Epithelial cell of esophagus (primary cell): ENCODE results near the gene CPT1B.

Source experiments
- DNase-seq: peaks from one replicate; pipeline ENCODE4 v3.0.0; 2010; ENCODE audit warnings: low read depth
- H3K4me3 ChIP-seq: 2 replicates; pipeline ENCODE4 v1.5.1; 2011; ENCODE audit warnings: mild to moderate bottlenecking, low read length, control low read depth
- CTCF ChIP-seq: IDR thresholded peaks from 2 replicates; pipeline ENCODE4 v1.5.1; 2011; ENCODE audit warnings: low read depth, mild to moderate bottlenecking, low read length, control low read depth, inconsistent platforms; ENCODE audit not compliant: insufficient read depth; ENCODE audit errors: missing control alignments

Gene CPT1B

DNA sequence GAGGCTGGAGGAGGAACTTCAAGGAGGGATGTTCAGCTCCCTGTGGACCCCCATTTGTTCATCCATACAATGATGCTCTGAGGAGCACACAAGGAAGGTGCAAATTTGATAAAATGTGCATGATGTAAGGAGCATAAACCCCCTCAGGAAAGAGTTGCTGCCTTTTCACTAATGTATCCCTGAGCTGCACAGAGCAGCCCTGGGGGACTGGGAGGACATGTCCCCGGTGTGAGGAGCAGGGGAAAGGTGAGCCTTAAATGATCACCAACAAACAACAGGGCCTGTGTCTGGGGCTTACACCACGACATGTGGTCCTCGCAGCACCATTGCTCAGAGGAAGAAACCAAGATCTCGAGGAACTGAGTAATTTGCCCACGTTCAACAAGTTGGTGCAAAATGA lies 18.9 kb upstream of the CPT1B start:
- H3K4me3 ChIP-seq: no peak overlapping the region
- TF ChIP-seq CTCF: no peak

DNA sequence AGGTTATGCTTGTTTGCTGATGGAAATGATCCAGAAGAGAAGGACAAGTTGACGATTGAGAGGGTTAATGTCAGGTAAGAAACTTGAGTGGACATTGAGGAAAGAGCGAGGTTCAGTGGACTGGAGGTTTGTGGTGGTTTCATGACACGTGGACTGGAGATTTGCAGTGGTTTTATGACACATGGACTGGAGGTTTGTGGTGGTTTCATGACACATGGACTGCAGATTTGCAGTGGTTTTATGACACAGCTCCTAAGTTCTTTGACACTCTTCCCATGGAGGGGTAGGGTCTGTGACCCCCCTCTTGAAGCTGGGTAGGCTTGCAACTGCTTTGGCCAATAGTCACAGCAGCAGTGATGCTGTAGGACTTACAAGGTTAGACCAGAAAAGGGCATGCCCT lies 17.0 kb upstream of the CPT1B start:
- TF ChIP-seq CTCF: no peak
- no peak overlapping the region for H3K4me3 ChIP-seq
- DNase-seq: no peak

More for the DNA sequence above, 18.9 kb upstream of the CPT1B start:
- no peak for DNase-seq

DNA sequence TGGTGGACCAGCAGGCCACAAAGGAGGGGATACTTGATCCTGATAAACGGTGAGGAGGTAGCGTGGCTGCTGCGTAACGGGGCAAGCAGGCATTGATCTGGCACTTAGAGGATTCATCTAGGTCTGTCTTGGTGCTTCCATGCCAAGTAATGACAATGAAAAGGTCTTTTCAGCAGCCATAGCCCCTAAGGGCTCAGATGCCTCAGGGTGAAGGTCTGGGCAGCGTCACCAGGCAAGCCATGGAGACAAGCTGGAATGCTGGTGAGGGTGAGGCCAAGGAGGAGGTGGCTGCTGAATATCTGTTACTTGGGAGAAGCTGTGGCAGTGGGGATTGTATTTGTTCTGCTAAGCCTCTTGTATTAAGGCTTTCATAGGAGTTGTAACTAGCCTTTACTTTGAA lies 9.2 kb upstream of the CPT1B start:
- no peak for DNase-seq
- no peak for TF ChIP-seq CTCF

DNA sequence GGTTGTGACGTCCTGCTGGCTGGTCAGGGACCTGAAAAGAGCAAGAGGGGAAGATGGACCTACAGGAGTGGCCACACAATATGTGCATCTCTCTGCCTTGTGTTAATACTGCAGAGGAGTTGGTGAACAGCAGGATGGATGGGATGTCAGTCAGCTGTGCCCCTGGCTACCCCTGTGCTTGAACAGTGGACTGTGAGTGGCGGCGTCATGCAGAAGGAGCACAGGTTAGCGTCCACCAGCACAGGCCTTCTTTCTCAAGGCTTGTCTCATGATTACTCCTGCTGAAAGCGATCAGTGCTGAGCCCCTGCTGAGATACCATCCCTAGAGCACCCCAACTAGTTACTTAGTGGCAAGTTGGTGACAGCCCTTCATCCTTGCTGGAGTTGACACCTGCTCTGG lies 8.2 kb upstream of the CPT1B start:
- no peak for DNase-seq
- no peak overlapping the region for H3K4me3 ChIP-seq
- TF ChIP-seq CTCF: no peak

More for the DNA sequence above, 9.2 kb upstream of the CPT1B start:
- H3K4me3 ChIP-seq: no peak overlapping the region

DNA sequence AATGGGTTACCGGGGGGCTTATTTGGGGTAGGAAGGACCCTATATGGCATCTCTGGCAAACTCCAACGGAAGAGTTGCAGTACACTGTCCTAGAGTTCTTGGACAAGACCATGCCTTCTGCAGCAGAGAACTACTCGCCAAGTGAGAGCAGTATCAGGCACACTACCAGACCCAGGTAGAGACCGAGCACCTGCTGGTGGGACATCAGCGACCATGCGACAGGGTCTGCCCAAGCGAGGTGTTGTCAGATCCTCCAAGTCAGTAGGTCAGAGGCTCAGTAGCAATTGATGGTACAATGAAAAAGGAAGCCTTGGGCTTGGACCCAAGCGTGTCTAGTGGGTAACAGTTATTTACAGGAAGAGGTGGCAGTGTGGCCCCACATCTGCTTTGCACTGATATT lies 7.6 kb upstream of the CPT1B start:
- no peak overlapping the region for H3K4me3 ChIP-seq
- TF ChIP-seq CTCF: no peak
- DNase-seq: no peak

DNA sequence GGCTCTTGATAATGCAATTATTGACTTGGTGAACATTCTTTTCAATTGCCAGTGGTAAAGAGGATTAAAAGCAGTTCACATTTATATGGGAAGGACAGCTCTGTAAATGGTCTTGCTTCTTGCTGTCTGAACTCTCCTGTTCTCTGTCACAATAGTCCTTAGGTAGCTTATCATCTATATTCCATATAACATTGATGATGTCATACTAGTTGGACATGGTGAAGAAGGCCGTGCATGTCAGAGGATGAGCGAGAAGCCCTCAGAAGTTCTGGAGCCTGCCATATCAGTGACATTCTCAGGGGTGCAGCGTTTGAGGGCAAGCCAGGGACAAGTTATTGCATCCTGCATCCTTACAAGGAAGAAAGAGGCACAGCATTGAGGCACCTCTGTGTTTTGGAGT lies 7.0 kb upstream of the CPT1B start:
- no peak for DNase-seq
- H3K4me3 ChIP-seq: no peak overlapping the region
- TF ChIP-seq CTCF: no peak
